ENCODE results near the gene DNAJC1.
"Not testable (repeated sequence)": the region's sequence is repeated elsewhere in the genome, so short reads cannot be mapped to it uniquely, and the experiment has no call there.

DNA sequence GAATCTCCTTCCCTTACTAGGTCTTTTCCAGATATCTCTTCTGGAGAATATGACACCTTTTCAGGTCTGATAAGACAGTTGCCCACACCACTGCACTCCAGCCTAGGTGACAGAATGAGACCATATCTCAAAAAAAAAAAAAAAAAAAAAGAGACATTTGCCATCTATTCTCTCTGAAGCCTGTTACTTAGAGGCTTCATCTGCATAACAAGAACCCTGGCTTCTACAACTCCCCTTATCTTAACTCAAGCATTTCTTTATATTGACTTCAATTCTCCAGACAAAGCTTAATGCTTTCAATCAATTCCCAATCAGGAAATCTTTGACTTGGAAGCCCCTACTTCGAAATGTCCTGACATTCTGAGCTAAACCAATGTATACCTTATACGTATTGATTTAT is 134.4 kb downstream of the DNAJC1 start:
- TF ChIP-seq CTCF (conservative IDR thresholded peaks at IDR 0.05; ENCODE audit: low read depth, low read length); MAZ (IDR thresholded peaks at IDR 0.05; ENCODE audit: borderline replicate concordance, low read depth, low read length); NFE2L2 (IDR thresholded peaks at IDR 0.05; ENCODE audit: low read depth, low read length); POLR2A (IDR thresholded peaks at IDR 0.05; ENCODE audit: low read depth, low read length); RAD21 (IDR thresholded peaks at IDR 0.05; ENCODE audit: low read length); RCOR1 (IDR thresholded peaks at IDR 0.05; ENCODE audit: insufficient replicate concordance, low read length); FOS (IDR thresholded peaks at IDR 0.05; ENCODE audit: low read depth, low read length); RFX5 (IDR thresholded peaks at IDR 0.05; ENCODE audit: low read depth, low read length); MXI1 (IDR thresholded peaks at IDR 0.05; ENCODE audit: borderline replicate concordance, low read depth, low read length); SMC3 (IDR thresholded peaks at IDR 0.05; ENCODE audit: low read depth, low read length); CEBPB (IDR thresholded peaks at IDR 0.05; ENCODE audit: low read depth, low read length); BHLHE40 (IDR thresholded peaks at IDR 0.05; ENCODE audit: low read depth, low read length): not testable (repeated sequence)

Data from IMR-90 (cell line).